Measurements from ENCODE around the gene PNPLA6.
A peak's percentile ranks its signal among the peaks of the same experiment; 100 is the strongest.

PNPLA6 gene

GRCh38 chr19:7589822-7590221, 54.3 kb downstream of the PNPLA6 start:
- H3K27ac ChIP-seq (replicated peaks; ENCODE audit: low read length), result no peak overlapping the region
- H3K4ac ChIP-seq (ENCODE audit: low read length), result no peak overlapping the region
- no peak overlapping the region for H4K8ac ChIP-seq (ENCODE audit: low read depth, low read length)
- no peaks in the 10 kb centered on the region for H3K79me1 ChIP-seq (ENCODE audit: low read depth, low read length)
- no peaks in the 10 kb centered on the region for H3K36me3 ChIP-seq (replicated peaks in 1 of 2; ENCODE audit: control insufficient read depth in 2 of 2, insufficient read depth in 2 of 2, low read length in 2 of 2)
- peak overlapping the region; percentile 55 for H3K23ac ChIP-seq (ENCODE audit: low read depth, low read length, poor library complexity)
- no peak overlapping the region for H3K4me3 ChIP-seq (ENCODE audit: low read length in 2 of 2)
- H2AK5ac ChIP-seq (ENCODE audit: low read depth, low read length), result no peak overlapping the region
- H3K4me1 ChIP-seq (ENCODE audit: control insufficient read depth in 2 of 2, insufficient read depth in 1 of 2, low read depth in 1 of 2, low read length in 2 of 2), result no peaks in the 10 kb centered on the region
- no peak overlapping the region for H3K18ac ChIP-seq (ENCODE audit: low read length)
- H3K27me3 ChIP-seq (ENCODE audit: control insufficient read depth in 3 of 3, insufficient read depth in 3 of 3, low read depth in 1 of 3, low read length in 3 of 3), result peaks cover 0 to 3% (median 0%) of the 10 kb centered on the region in 3 experiments
- no peak overlapping the region for H2BK12ac ChIP-seq (ENCODE audit: low read length)
- no peak for DNase-seq (ENCODE audit: low spot score)
- H3K14ac ChIP-seq (ENCODE audit: low read length), result no peak overlapping the region
- no peak overlapping the region for H2BK15ac ChIP-seq (ENCODE audit: low read length)
- no peak overlapping the region for H3K9ac ChIP-seq (ENCODE audit: low read depth, low read length, poor library complexity)
- no peak overlapping the region for H2BK120ac ChIP-seq (ENCODE audit: low read depth, low read length)
- no peak overlapping the region for H4K91ac ChIP-seq (ENCODE audit: low read depth, low read length, poor library complexity)
- no peak overlapping the region for H2AFZ ChIP-seq (ENCODE audit: low read length)
- no peak overlapping the region for H2BK5ac ChIP-seq (ENCODE audit: low read length)
- no CpG with 5 or more reads among the region's 7 CpGs for WGBS, 2 donors (ENCODE audit: extremely low coverage in 2 of 2, insufficient read length in 2 of 2, insufficient replicate concordance in 1 of 2)
- no peak overlapping the region for H3K4me2 ChIP-seq (ENCODE audit: insufficient read depth, low read length, poor library complexity, severe bottlenecking)
- H3K9me3 ChIP-seq (replicated peaks in 1 of 2; ENCODE audit: control insufficient read depth in 2 of 2, insufficient read depth in 1 of 2, low read depth in 1 of 2, low read length in 2 of 2), result no peaks in the 10 kb centered on the region

GRCh38 chr19:7590256-7590655, 54.7 kb downstream of the PNPLA6 start:
- Histone ChIP-seq H3K4me3 (ENCODE audit: low read length in 2 of 2) (no peak overlapping the region), H3K36me3 (replicated peaks in 1 of 2; ENCODE audit: control insufficient read depth in 2 of 2, insufficient read depth in 2 of 2, low read length in 2 of 2) (no peaks in the 10 kb centered on the region), H3K9me3 (replicated peaks in 1 of 2; ENCODE audit: control insufficient read depth in 2 of 2, insufficient read depth in 1 of 2, low read depth in 1 of 2, low read length in 2 of 2) (no peaks in the 10 kb centered on the region), H3K4me1 (ENCODE audit: control insufficient read depth in 2 of 2, insufficient read depth in 1 of 2, low read depth in 1 of 2, low read length in 2 of 2) (no peaks in the 10 kb centered on the region), H2BK15ac (ENCODE audit: low read length) (no peak overlapping the region), H3K4ac (ENCODE audit: low read length) (no peak overlapping the region), H2AK5ac (ENCODE audit: low read depth, low read length) (peak overlapping the region; percentile 19), H3K27ac (replicated peaks; ENCODE audit: low read length) (no peak overlapping the region), H3K18ac (ENCODE audit: low read length) (peak overlapping the region; percentile 17), H4K91ac (ENCODE audit: low read depth, low read length, poor library complexity) (peak overlapping the region; percentile 53), H3K14ac (ENCODE audit: low read length) (no peak overlapping the region), H3K4me2 (ENCODE audit: insufficient read depth, low read length, poor library complexity, severe bottlenecking) (no peak overlapping the region), H2AFZ (ENCODE audit: low read length) (no peak overlapping the region), H2BK120ac (ENCODE audit: low read depth, low read length) (no peak overlapping the region), H3K79me1 (ENCODE audit: low read depth, low read length) (no peaks in the 10 kb centered on the region), H2BK12ac (ENCODE audit: low read length) (no peak overlapping the region), H2BK5ac (ENCODE audit: low read length) (no peak overlapping the region), H3K27me3 (ENCODE audit: control insufficient read depth in 3 of 3, insufficient read depth in 3 of 3, low read depth in 1 of 3, low read length in 3 of 3) (peaks cover 0 to 6% (median 0%) of the 10 kb centered on the region in 3 experiments), H3K23ac (ENCODE audit: low read depth, low read length, poor library complexity) (peak overlapping the region; percentile 2), H3K9ac (ENCODE audit: low read depth, low read length, poor library complexity) (no peak overlapping the region), H4K8ac (ENCODE audit: low read depth, low read length) (no peak overlapping the region)
- WGBS, 2 donors (ENCODE audit: extremely low coverage in 2 of 2, insufficient read length in 2 of 2, insufficient replicate concordance in 1 of 2), result no CpG with 5 or more reads among the region's 8 CpGs
- DNase-seq (ENCODE audit: low spot score), result no peak

- Histone ChIP-seq H2BK12ac (ENCODE audit: low read length) (no peak within 1 kb of the TSS), H3K36me3 (replicated peaks in 1 of 2; ENCODE audit: control insufficient read depth in 2 of 2, insufficient read depth in 2 of 2, low read length in 2 of 2) (no peaks in the 10 kb centered on the region), H4K91ac (ENCODE audit: low read depth, low read length, poor library complexity) (no peak within 1 kb of the TSS), H3K9ac (ENCODE audit: low read depth, low read length, poor library complexity) (peak within 1 kb of the TSS; percentile 64), H4K8ac (ENCODE audit: low read depth, low read length) (no peak within 1 kb of the TSS), H3K4me1 (ENCODE audit: control insufficient read depth in 2 of 2, insufficient read depth in 1 of 2, low read depth in 1 of 2, low read length in 2 of 2) (peaks cover 5 to 6% of the 10 kb centered on the region in 2 donors), H3K4me3 (ENCODE audit: low read length in 2 of 2) (peak within 1 kb of the TSS; percentile 57 to 96), H3K27me3 (ENCODE audit: control insufficient read depth in 3 of 3, insufficient read depth in 3 of 3, low read depth in 1 of 3, low read length in 3 of 3) (peaks cover 0 to 19% (median 7%) of the 10 kb centered on the region in 3 experiments), H2AK5ac (ENCODE audit: low read depth, low read length) (peak within 1 kb of the TSS; percentile 2), H2BK15ac (ENCODE audit: low read length) (no peak within 1 kb of the TSS), H3K4me2 (ENCODE audit: insufficient read depth, low read length, poor library complexity, severe bottlenecking) (peak within 1 kb of the TSS; percentile 87), H2BK120ac (ENCODE audit: low read depth, low read length) (no peak within 1 kb of the TSS), H2AFZ (ENCODE audit: low read length) (peak within 1 kb of the TSS; percentile 93), H3K9me3 (replicated peaks in 1 of 2; ENCODE audit: control insufficient read depth in 2 of 2, insufficient read depth in 1 of 2, low read depth in 1 of 2, low read length in 2 of 2) (no peaks in the 10 kb centered on the region), H3K14ac (ENCODE audit: low read length) (peak within 1 kb of the TSS; percentile 56), H3K23ac (ENCODE audit: low read depth, low read length, poor library complexity) (no peak within 1 kb of the TSS), H3K27ac (replicated peaks; ENCODE audit: low read length) (no peak within 1 kb of the TSS), H3K18ac (ENCODE audit: low read length) (peak within 1 kb of the TSS; percentile 92), H2BK5ac (ENCODE audit: low read length) (peak within 1 kb of the TSS; percentile 32), H3K79me1 (ENCODE audit: low read depth, low read length) (no peaks in the 10 kb centered on the region), H3K4ac (ENCODE audit: low read length) (no peak within 1 kb of the TSS)
- no CpG with 5 or more reads among the region's 78 CpGs for WGBS, 2 donors (ENCODE audit: extremely low coverage in 2 of 2, insufficient read length in 2 of 2, insufficient replicate concordance in 1 of 2)
- peak; percentile 82 for DNase-seq (ENCODE audit: low spot score)
These were observed 60.1 kb downstream of the PNPLA6 start, which contains the start of gene CAMSAP3 for GRCh38 chr19:7595466-7596133. TSS of gene CAMSAP3 (plus strand) at chr19:7595863. CDS start at chr19:7596003, 140 bp downstream.

GRCh38 chr19:7596211-7596937, 60.9 kb downstream of the PNPLA6 start:
- no CpG with 5 or more reads among the region's 70 CpGs for WGBS, 2 donors (ENCODE audit: extremely low coverage in 2 of 2, insufficient read length in 2 of 2, insufficient replicate concordance in 1 of 2)

More at GRCh38 chr19:7596211-7596937, 60.9 kb downstream of the PNPLA6 start:
- no peak overlapping the region for H3K23ac ChIP-seq (ENCODE audit: low read depth, low read length, poor library complexity)
- peak overlapping the region; percentile 71 for H2AFZ ChIP-seq (ENCODE audit: low read length)
- H3K79me1 ChIP-seq (ENCODE audit: low read depth, low read length), result no peaks in the 10 kb centered on the region
- H2BK15ac ChIP-seq (ENCODE audit: low read length), result no peak overlapping the region
- H4K8ac ChIP-seq (ENCODE audit: low read depth, low read length), result no peak overlapping the region
- no peaks in the 10 kb centered on the region for H3K9me3 ChIP-seq (replicated peaks in 1 of 2; ENCODE audit: control insufficient read depth in 2 of 2, insufficient read depth in 1 of 2, low read depth in 1 of 2, low read length in 2 of 2)
- peak overlapping the region; percentile 2 for H2AK5ac ChIP-seq (ENCODE audit: low read depth, low read length)
- H3K36me3 ChIP-seq (replicated peaks in 1 of 2; ENCODE audit: control insufficient read depth in 2 of 2, insufficient read depth in 2 of 2, low read length in 2 of 2), result no peaks in the 10 kb centered on the region
- H2BK120ac ChIP-seq (ENCODE audit: low read depth, low read length), result no peak overlapping the region
- peak overlapping the region; percentile 64 for H3K9ac ChIP-seq (ENCODE audit: low read depth, low read length, poor library complexity)
- H3K4me2 ChIP-seq (ENCODE audit: insufficient read depth, low read length, poor library complexity, severe bottlenecking), result peak overlapping the region; percentile 87
- peaks cover 5 to 6% of the 10 kb centered on the region in 2 donors for H3K4me1 ChIP-seq (ENCODE audit: control insufficient read depth in 2 of 2, insufficient read depth in 1 of 2, low read depth in 1 of 2, low read length in 2 of 2)
- H3K18ac ChIP-seq (ENCODE audit: low read length), result peak overlapping the region; percentile 92
- no peak overlapping the region for H4K91ac ChIP-seq (ENCODE audit: low read depth, low read length, poor library complexity)
- no peak overlapping the region for H3K4ac ChIP-seq (ENCODE audit: low read length)
- H3K4me3 ChIP-seq (ENCODE audit: low read length in 2 of 2), result peak overlapping the region; percentile 57 to 96
- peak overlapping the region; percentile 32 for H2BK5ac ChIP-seq (ENCODE audit: low read length)
- H3K27me3 ChIP-seq (ENCODE audit: control insufficient read depth in 3 of 3, insufficient read depth in 3 of 3, low read depth in 1 of 3, low read length in 3 of 3), result peaks cover 0 to 19% (median 7%) of the 10 kb centered on the region in 3 experiments
- no peak overlapping the region for H3K27ac ChIP-seq (replicated peaks; ENCODE audit: low read length)
- H3K14ac ChIP-seq (ENCODE audit: low read length), result no peak overlapping the region
- no peak overlapping the region for H2BK12ac ChIP-seq (ENCODE audit: low read length)
- no peak for DNase-seq (ENCODE audit: low spot score)
